Prostate gland (tissue), 2 donors: ENCODE results near the gene ABI3BP.

Source experiments
- POLR2A ChIP-seq: fragments of 450-650 bp; IDR thresholded peaks from one replicate; pipeline ENCODE4 v1.6.1; 2016; ENCODE audit warnings: antibody characterized with exemption, mild to moderate bottlenecking
- POLR2AphosphoS5 ChIP-seq: sonication (generic); formaldehyde crosslinking; IDR thresholded peaks from one replicate; pipeline ENCODE4 v1.6.1; 2017; ENCODE audit warnings: antibody characterized with exemption
- TF ChIP-seq, protein P1 (sequence below), 4 experiments: fragments of 200-600 bp in 2 of 4; fragments of 450-650 bp in 2 of 4; sonication (generic) in 2 of 4; IDR thresholded peaks; 1 replicate in 3 of 4; 2 replicates in 1 of 4; pipeline ENCODE4 v1.5.1; 2016 to 2019; ENCODE audit warnings: antibody characterized with exemption in 4 of 4, mild to moderate bottlenecking in 2 of 4, moderate library complexity in 2 of 4

DNA sequence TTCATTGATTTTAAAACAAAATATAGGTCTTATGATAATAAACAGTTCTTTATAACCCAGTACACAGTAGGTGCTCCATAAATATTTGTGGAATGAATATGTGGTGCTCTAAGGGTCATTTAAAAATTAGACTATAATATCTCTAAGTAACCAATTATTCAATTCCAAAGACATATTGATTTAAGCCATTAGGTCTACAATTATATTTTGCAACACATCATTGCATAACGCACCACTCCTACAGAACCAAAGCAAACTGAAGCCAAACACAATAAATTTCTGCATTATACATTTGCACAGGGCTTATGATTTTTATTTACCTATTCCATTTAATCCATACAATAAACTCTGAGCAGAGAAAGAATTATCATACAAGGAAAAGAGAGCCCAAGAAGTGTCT lies 104.3 kb downstream of the ABI3BP start:
- TF ChIP-seq, protein P1, sequence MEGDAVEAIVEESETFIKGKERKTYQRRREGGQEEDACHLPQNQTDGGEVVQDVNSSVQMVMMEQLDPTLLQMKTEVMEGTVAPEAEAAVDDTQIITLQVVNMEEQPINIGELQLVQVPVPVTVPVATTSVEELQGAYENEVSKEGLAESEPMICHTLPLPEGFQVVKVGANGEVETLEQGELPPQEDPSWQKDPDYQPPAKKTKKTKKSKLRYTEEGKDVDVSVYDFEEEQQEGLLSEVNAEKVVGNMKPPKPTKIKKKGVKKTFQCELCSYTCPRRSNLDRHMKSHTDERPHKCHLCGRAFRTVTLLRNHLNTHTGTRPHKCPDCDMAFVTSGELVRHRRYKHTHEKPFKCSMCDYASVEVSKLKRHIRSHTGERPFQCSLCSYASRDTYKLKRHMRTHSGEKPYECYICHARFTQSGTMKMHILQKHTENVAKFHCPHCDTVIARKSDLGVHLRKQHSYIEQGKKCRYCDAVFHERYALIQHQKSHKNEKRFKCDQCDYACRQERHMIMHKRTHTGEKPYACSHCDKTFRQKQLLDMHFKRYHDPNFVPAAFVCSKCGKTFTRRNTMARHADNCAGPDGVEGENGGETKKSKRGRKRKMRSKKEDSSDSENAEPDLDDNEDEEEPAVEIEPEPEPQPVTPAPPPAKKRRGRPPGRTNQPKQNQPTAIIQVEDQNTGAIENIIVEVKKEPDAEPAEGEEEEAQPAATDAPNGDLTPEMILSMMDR (IDR thresholded peaks at IDR 0.05): no peak
- TF ChIP-seq POLR2A: no peak
- no peak for TF ChIP-seq POLR2AphosphoS5
